BLaER1 (cell line): ENCODE results near the gene ZNF17.

ENCODE experiments used
- H3K27ac ChIP-seq: shearing (Covaris generic); formaldehyde crosslinking; 2 replicates; pipeline ENCODE4 v1.8.1; 2022
- H3K27me3 ChIP-seq: shearing (Covaris generic); formaldehyde crosslinking; 2 replicates; pipeline ENCODE4 v1.8.1; 2022
- H3K36me3 ChIP-seq: shearing (Covaris generic); formaldehyde crosslinking; 2 replicates; pipeline ENCODE4 v1.8.1; 2022
- H3K4me1 ChIP-seq: shearing (Covaris generic); formaldehyde crosslinking; 2 replicates; pipeline ENCODE4 v1.8.1; 2022
- H3K4me2 ChIP-seq: shearing (Covaris generic); formaldehyde crosslinking; 2 replicates; pipeline ENCODE4 v1.8.1; 2022
- H3K4me3 ChIP-seq: shearing (Covaris generic); formaldehyde crosslinking; 2 replicates; pipeline ENCODE4 v1.8.1; 2022
- H3K9ac ChIP-seq: shearing (Covaris generic); formaldehyde crosslinking; 2 replicates; pipeline ENCODE4 v1.8.1; 2022
- H3K9me3 ChIP-seq: shearing (Covaris generic); formaldehyde crosslinking; 2 replicates; pipeline ENCODE4 v1.8.1; 2022
- H4K20me1 ChIP-seq: shearing (Covaris generic); formaldehyde crosslinking; 2 replicates; pipeline ENCODE4 v1.8.1; 2022
- Cebpa-rat ChIP-seq: shearing (Covaris generic); IDR thresholded peaks from 2 replicates; pipeline ENCODE4 v1.8.1; 2022

ZNF17 gene

DNA sequence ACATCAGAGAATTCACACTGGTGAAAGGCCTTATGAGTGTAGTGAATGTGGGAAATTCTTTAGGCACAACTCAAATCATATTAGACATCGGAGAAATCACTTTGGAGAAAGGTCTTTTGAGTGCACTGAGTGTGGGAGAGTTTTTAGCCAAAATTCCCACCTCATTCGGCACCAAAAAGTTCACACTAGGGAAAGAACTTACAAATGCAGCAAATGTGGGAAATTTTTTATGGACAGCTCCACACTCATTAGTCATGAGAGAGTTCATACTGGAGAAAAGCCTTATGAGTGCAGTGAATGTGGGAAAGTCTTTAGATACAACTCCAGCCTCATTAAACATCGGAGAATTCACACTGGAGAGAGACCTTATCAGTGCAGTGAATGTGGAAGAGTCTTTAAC, 10.1 kb downstream of the ZNF17 start:
- no peaks in the 10 kb centered on the region for H3K27me3 ChIP-seq
- TF ChIP-seq Cebpa-rat: no peak
- H3K4me2 ChIP-seq: no peak overlapping the region
- peaks cover 43% of the 10 kb centered on the region for H4K20me1 ChIP-seq
- no peaks in the 10 kb centered on the region for H3K9me3 ChIP-seq
- no peak overlapping the region for H3K27ac ChIP-seq
- H3K4me3 ChIP-seq: no peak overlapping the region
- no peaks in the 10 kb centered on the region for H3K4me1 ChIP-seq
- H3K36me3 ChIP-seq: peaks cover 62% of the 10 kb centered on the region
- no peak overlapping the region for H3K9ac ChIP-seq

DNA sequence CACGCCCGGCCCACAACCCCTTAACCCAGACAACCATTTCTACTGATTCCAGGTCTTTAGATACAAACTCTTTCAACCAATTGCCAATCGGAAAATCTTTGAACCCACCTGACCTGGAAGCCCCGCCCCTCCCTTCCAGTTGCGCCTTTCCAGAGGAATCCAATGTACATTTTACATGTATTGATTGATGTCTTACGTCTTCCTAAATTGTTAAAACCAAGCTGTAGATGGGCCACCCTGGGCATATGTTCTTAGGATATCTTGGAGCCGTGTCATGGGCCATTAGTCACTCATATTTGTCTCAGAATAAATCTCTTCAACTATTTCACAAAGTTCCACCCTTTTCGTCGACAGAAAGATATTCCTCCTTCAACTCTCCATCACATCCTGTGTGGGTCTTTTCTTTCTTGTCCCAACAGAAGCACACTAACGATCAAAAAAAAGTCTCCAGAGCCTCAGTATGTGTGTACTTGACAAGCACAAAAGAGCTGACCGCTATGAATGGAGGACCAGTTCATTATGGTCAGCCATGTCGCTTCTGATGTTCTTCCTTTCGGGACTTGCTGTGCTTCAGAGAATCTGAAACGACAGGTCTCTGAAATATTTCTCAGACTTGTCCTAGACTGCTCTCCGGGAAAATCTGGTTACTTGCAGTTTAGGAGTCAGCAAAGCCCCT, 23.6 kb downstream of the ZNF17 start:
- H3K4me3 ChIP-seq: peak overlapping the region; percentile 90
- peaks cover 27% of the 10 kb centered on the region for H3K4me1 ChIP-seq
- H3K27ac ChIP-seq: peak overlapping the region; percentile 72
- no peaks in the 10 kb centered on the region for H3K9me3 ChIP-seq
- no peaks in the 10 kb centered on the region for H3K27me3 ChIP-seq
- peak overlapping the region; percentile 77 for H3K4me2 ChIP-seq
- TF ChIP-seq Cebpa-rat: no peak
- peak overlapping the region; percentile 89 for H3K9ac ChIP-seq
- peaks cover 20% of the 10 kb centered on the region for H3K36me3 ChIP-seq
- H4K20me1 ChIP-seq: peaks cover 38% of the 10 kb centered on the region

DNA sequence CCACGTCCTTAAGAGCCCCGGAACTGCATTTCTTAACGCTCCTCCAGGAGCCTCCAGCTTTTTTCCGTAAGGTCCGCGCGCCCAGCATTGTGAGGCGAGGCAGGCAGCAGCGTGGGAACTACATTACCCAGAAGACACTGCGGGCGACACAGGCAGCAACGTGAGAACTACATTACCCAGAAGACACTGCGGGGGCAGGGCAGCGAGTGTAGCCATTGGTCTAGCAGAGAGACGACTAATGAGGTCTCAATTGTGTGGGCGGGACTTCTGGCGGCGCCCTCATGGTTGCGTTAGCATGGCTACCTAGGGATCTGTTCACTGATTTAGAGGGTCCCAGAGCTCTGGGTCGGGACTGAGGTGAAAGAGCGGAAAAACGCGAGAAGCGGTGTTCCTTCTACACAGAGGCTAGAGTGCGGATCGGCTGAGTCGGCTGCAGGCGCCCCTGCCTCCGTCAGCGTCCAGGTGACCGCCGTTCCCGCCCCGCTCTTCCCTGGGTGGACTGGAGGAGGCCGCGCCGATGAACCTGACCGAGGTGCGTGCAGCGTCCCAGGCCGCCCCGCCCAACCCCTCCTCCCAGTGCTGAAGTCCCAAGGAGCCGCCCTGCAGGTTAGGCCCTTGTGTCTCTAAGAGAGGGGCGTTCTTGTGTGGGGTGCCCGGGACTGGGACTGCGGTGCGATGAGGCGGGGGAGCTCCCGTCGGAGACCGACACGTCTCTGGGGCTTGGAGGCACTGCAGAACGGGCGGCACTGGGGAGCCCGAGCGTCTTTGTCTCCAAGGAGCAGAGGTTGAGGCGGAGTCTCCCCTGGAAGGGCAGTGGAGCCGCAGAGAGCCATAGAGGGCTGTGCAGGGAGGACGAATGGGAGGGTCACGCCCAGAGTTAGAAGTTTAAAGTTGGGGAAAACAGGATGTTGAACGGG, 24.4 kb downstream of the ZNF17 start, which contains the start of gene ZNF749:
TSS of gene ZNF749 (plus strand) at position 264 of the 917 bp plus-strand sequence. CDS start at position 518, 254 bp downstream.
- Histone ChIP-seq H3K9me3 (no peaks in the 10 kb centered on the region), H3K27ac (peak within 1 kb of the TSS; percentile 72), H4K20me1 (peaks cover 46% of the 10 kb centered on the region), H3K4me2 (peak within 1 kb of the TSS; percentile 89), H3K36me3 (peaks cover 25% of the 10 kb centered on the region), H3K4me3 (peak within 1 kb of the TSS; percentile 90), H3K4me1 (peaks cover 27% of the 10 kb centered on the region), H3K9ac (peak within 1 kb of the TSS; percentile 89), H3K27me3 (no peaks in the 10 kb centered on the region)
- no peak for TF ChIP-seq Cebpa-rat

DNA sequence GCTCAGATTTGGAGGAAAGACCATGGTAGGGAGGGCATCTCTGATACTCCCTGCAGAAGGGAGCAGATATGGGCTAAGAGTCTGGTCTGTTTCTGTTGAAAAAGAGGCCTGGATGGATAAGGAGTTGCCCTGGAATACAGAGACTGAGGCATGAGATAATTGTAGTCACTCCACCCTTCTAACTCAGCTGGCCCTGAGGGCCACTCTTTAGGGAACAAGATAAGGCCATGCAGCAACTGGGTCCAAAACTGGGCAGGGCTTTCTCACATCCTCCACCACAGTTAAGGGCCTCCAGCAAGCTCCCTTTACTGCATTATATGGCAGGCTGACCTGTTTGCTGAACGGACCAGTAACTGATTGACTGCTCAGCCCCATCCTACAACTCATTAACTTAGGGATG, 25.5 kb downstream of the ZNF17 start:
- Histone ChIP-seq H3K4me2 (peak overlapping the region; percentile 89), H3K4me1 (peaks cover 27% of the 10 kb centered on the region), H3K27ac (no peak overlapping the region), H4K20me1 (peaks cover 57% of the 10 kb centered on the region), H3K36me3 (peaks cover 35% of the 10 kb centered on the region), H3K27me3 (no peaks in the 10 kb centered on the region), H3K9me3 (no peaks in the 10 kb centered on the region), H3K9ac (peak overlapping the region; percentile 89), H3K4me3 (peak overlapping the region; percentile 90)
- no peak for TF ChIP-seq Cebpa-rat

DNA sequence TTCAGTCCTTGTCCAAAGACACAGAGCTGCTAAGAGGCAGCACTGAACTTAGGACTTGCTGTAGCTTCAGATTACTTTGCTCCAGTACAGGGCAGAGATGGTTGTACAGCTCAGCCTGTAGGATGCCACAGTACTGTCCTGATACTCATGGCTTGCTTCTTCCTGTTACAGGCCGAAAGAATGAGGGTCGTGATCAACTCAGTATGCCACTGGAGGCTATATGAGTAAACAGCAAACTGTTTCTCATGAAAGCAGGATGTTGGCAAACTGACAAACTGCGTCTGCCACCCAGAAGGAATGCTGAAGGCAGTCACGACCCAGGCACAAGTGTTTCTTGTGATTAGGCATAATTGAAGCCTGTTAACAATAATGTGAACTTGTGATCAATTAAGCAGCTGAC, 27.0 kb downstream of the ZNF17 start:
- TF ChIP-seq Cebpa-rat: no peak
- H3K4me2 ChIP-seq: no peak overlapping the region
- no peak overlapping the region for H3K4me3 ChIP-seq
- no peaks in the 10 kb centered on the region for H3K9me3 ChIP-seq
- H3K4me1 ChIP-seq: peaks cover 33% of the 10 kb centered on the region
- H4K20me1 ChIP-seq: peaks cover 72% of the 10 kb centered on the region
- no peaks in the 10 kb centered on the region for H3K27me3 ChIP-seq
- H3K27ac ChIP-seq: no peak overlapping the region
- H3K9ac ChIP-seq: no peak overlapping the region
- peaks cover 50% of the 10 kb centered on the region for H3K36me3 ChIP-seq

DNA sequence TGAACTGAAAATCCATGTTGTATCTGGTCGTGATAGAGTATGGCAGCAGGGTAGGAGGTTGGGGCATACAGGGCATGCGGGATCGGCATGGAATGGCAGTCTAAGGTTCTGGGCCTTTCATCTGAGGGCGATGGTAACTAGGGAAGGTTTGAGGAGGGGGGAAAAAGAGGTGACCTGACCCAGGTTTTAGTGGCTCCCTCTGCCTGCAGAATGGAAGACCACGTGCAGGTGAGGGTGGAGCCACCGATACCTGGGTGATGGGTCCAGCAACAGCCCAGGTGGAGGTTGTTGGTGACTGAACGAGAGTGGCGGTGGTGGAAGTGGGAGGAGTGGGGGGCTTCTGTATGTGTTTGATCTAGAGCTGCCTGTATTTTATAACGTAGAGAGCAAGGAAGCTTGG, 28.0 kb downstream of the ZNF17 start:
- Histone ChIP-seq H3K4me2 (no peak overlapping the region), H3K9ac (no peak overlapping the region), H3K36me3 (peaks cover 60% of the 10 kb centered on the region), H3K27ac (no peak overlapping the region), H3K4me1 (peaks cover 37% of the 10 kb centered on the region), H3K9me3 (peaks cover 10% of the 10 kb centered on the region; the same call in 1 of the 2 replicates), H4K20me1 (peaks cover 81% of the 10 kb centered on the region), H3K27me3 (no peaks in the 10 kb centered on the region), H3K4me3 (no peak overlapping the region)
- no peak for TF ChIP-seq Cebpa-rat

DNA sequence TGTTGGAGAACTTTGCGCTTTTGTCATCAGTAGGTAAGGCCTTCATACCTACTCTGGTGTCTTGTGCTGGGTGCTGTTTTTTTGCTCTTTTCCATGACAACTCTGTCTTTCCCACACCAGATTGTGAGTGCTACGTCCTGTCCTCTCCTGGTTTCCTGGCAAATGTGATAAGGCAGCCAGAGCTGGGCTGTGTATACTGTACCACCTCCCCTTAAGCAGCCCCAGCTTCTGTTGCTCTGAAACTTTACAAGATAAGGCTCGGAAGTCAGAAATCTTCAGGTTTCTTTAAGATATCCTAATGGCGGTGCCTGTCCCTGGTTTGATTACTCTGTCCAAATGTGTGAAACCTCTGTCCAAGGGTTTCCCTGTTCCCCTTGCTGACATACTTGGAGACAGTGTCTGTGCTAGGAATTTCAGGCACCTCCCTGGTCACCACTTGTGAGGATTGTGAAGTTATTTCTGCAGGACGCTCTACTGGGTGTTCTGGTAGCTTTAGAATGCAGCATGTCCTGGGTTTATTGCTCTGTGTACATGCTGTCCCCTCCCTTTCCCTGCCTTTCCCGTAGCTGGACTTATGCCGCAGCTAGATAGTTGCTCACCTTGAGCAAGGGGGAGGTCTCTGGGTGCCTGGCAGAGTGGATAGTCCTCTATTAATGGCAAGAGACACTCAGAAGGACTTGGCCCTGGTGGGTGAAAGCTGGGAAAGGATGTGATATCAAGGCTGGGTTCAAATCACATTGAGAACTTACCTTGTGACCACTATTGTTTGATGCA, 31.2 kb downstream of the ZNF17 start:
- TF ChIP-seq Cebpa-rat: no peak
- Histone ChIP-seq H3K27me3 (no peaks in the 10 kb centered on the region), H3K9me3 (peaks cover 24% of the 10 kb centered on the region), H3K9ac (no peak overlapping the region), H3K4me1 (peaks cover 15% of the 10 kb centered on the region), H3K36me3 (peaks cover 86% of the 10 kb centered on the region), H3K4me2 (no peak overlapping the region), H4K20me1 (peaks cover 66% of the 10 kb centered on the region), H3K27ac (no peak overlapping the region), H3K4me3 (no peak overlapping the region)

DNA sequence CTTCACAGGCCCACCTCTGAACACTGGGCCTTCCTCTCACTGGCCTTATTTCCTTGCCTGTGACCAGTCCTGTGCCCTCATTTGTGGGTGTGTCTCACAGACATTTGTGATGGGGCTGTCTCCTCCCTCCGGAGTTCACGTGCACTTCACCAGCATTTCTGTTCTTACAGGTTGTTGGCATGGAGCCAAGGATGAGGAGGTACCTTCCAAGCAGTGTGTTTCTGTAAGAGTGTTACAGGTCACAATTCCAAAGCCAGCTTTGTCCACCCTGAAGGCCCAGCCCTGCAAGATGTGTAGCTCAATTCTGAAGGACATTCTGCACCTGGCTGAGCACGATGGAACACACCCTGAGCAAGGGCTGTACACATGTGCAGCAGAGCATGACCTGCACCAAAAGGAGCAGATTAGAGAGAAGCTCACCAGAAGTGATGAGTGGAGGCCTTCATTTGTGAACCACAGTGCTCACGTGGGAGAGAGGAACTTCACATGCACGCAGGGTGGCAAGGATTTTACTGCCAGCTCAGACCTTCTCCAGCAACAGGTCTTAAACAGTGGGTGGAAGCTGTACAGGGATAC, 32.2 kb downstream of the ZNF17 start:
- Histone ChIP-seq H4K20me1 (peaks cover 56% of the 10 kb centered on the region), H3K4me2 (no peak overlapping the region), H3K9ac (no peak overlapping the region), H3K9me3 (peaks cover 24% of the 10 kb centered on the region), H3K27ac (no peak overlapping the region), H3K36me3 (peaks cover 87% of the 10 kb centered on the region), H3K4me1 (peaks cover 13% of the 10 kb centered on the region), H3K27me3 (no peaks in the 10 kb centered on the region), H3K4me3 (no peak overlapping the region)
- no peak for TF ChIP-seq Cebpa-rat

DNA sequence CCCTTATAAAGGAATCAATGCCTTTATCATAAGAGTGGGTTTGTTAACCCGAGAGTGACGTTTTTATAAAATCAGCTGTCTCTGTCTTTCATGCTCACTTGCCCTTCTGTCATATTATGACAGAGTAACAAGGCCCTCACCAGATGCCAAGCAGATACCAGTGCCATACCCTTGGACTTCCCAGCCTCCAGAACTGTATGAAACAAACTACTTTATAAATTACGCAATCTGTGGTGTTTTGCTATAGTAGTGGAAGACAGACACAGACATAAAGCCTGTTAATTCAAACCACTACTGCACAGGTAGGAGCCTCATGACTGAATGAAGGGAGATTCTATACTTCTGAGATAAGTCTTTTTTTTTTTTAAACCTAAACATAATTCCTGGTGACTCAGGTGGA, 41.3 kb downstream of the ZNF17 start:
- H3K36me3 ChIP-seq: peaks cover 49% of the 10 kb centered on the region
- no peaks in the 10 kb centered on the region for H3K4me1 ChIP-seq
- H3K4me3 ChIP-seq: no peak overlapping the region
- no peak overlapping the region for H3K4me2 ChIP-seq
- no peaks in the 10 kb centered on the region for H3K27me3 ChIP-seq
- H3K9ac ChIP-seq: no peak overlapping the region
- no peak overlapping the region for H3K27ac ChIP-seq
- peak; percentile 62; the same call in 1 of the 2 replicates for TF ChIP-seq Cebpa-rat
- H4K20me1 ChIP-seq: no peaks in the 10 kb centered on the region
- H3K9me3 ChIP-seq: peaks cover 7% of the 10 kb centered on the region; the same call in 1 of the 2 replicates
